Measurements from ENCODE around the gene KIAA0753.

DNA sequence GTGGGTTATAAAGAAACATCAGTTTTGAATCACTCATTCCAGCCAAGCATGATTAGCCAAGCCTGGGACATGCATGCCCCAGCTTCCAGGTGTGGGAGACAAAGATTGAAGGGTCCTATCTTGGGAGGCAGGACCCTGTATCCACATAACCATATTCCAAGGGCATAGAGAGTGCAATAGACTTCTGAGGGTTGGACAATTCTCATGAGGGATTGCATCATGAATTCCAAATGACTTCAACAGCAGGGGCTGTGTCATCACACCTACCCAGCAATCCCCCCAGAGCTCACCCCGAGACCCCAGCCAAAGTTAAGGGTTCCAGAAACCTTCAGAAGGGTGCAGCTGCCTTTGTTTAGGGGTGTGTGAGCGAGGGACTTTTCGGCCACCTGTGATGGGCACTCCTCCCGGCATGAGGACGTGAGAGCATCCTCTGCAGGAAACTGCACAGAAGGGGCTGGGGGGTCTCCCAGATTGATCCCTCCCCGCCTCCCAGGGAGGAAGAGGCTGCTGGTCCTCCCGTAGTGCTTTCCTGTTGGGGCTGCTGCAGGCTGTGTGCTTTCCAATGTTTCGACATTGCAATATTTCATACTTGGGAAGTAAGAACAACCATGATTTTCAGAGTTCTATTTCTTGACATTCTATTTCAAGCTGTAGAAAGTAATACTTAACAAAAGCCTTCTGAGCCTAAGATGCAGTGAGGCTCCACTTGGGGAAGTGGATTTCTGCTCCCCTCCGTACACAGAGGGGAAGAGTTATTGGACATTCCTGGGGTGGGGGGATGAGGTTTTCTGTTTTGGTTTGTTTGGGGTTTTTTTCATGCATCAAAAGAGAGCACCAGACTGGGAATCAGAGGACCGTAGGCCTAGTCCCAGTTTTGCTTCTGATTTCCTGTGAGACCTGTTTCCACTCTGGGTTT is 70.9 kb downstream of the KIAA0753 start:
- TF ChIP-seq, protein P1, sequence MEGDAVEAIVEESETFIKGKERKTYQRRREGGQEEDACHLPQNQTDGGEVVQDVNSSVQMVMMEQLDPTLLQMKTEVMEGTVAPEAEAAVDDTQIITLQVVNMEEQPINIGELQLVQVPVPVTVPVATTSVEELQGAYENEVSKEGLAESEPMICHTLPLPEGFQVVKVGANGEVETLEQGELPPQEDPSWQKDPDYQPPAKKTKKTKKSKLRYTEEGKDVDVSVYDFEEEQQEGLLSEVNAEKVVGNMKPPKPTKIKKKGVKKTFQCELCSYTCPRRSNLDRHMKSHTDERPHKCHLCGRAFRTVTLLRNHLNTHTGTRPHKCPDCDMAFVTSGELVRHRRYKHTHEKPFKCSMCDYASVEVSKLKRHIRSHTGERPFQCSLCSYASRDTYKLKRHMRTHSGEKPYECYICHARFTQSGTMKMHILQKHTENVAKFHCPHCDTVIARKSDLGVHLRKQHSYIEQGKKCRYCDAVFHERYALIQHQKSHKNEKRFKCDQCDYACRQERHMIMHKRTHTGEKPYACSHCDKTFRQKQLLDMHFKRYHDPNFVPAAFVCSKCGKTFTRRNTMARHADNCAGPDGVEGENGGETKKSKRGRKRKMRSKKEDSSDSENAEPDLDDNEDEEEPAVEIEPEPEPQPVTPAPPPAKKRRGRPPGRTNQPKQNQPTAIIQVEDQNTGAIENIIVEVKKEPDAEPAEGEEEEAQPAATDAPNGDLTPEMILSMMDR (IDR thresholded peaks at IDR 0.05; ENCODE audit: insufficient read depth, low read length) = no peak
- TF ChIP-seq POLR2AphosphoS5 (IDR thresholded peaks at IDR 0.05; ENCODE audit: low read depth) = no peak

Data from HL-60 (cell line).